Transverse colon (tissue), 4 donors: ENCODE data around the gene CINP.

Experiments used
- EP300 ChIP-seq: sonication (generic); formaldehyde crosslinking; IDR thresholded peaks from one replicate; pipeline ENCODE4 v1.6.1; 2017; ENCODE audit warnings: antibody characterized with exemption, low read depth
- POLR2A ChIP-seq: fragments of 450-650 bp; IDR thresholded peaks from one replicate; pipeline ENCODE4 v1.6.1; 2016; ENCODE audit warnings: antibody characterized with exemption, mild to moderate bottlenecking, moderate library complexity
- POLR2AphosphoS5 ChIP-seq, 3 donors: sonication (generic); formaldehyde crosslinking; IDR thresholded peaks; one replicate each; pipeline ENCODE4 v1.6.1; 2016; ENCODE audit warnings: antibody characterized with exemption in 3 of 3
- TF ChIP-seq, protein P1 (sequence below), 5 experiments: fragments of 200-600 bp in 3 of 5; fragments of 450-650 bp in 2 of 5; sonication (generic) in 3 of 5; IDR thresholded peaks; 1 replicate in 2 of 5; 2 replicates in 3 of 5; pipeline ENCODE4 v1.5.1; 2016 to 2017; ENCODE audit warnings: antibody characterized with exemption in 5 of 5, inconsistent platforms in 3 of 5, mild to moderate bottlenecking in 2 of 5, moderate library complexity in 1 of 5

DNA sequence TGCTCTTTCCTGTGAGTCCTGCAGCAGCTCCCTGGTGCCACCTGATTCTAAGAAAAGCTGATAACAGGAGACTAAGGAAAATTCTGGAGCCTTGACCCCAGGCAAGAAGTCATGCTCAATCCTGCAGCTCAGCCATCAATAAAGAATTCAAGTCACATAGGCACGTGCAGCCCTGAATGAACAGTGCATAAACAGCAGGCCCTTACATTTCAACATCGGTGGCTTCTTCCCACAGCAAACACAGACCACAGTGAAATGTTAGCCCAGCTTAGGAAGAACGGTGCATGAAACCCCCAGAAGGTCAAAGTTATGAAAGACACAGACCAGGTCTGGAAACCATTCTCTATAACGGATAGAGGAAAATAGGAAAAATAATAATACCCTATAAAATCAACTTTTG lies 10.5 kb downstream of the CINP start:
- TF ChIP-seq POLR2AphosphoS5 (IDR thresholded peaks at IDR 0.05) (no peak), POLR2A (no peak), EP300 (no peak)
- TF ChIP-seq, protein P1, sequence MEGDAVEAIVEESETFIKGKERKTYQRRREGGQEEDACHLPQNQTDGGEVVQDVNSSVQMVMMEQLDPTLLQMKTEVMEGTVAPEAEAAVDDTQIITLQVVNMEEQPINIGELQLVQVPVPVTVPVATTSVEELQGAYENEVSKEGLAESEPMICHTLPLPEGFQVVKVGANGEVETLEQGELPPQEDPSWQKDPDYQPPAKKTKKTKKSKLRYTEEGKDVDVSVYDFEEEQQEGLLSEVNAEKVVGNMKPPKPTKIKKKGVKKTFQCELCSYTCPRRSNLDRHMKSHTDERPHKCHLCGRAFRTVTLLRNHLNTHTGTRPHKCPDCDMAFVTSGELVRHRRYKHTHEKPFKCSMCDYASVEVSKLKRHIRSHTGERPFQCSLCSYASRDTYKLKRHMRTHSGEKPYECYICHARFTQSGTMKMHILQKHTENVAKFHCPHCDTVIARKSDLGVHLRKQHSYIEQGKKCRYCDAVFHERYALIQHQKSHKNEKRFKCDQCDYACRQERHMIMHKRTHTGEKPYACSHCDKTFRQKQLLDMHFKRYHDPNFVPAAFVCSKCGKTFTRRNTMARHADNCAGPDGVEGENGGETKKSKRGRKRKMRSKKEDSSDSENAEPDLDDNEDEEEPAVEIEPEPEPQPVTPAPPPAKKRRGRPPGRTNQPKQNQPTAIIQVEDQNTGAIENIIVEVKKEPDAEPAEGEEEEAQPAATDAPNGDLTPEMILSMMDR (IDR thresholded peaks at IDR 0.05) = no peak
